ENCODE data around the gene HCN2.
"Not testable (repeated sequence)": the region's sequence is repeated elsewhere in the genome, so short reads cannot be mapped to it uniquely, and the experiment has no call there.

HCN2 gene

DNA sequence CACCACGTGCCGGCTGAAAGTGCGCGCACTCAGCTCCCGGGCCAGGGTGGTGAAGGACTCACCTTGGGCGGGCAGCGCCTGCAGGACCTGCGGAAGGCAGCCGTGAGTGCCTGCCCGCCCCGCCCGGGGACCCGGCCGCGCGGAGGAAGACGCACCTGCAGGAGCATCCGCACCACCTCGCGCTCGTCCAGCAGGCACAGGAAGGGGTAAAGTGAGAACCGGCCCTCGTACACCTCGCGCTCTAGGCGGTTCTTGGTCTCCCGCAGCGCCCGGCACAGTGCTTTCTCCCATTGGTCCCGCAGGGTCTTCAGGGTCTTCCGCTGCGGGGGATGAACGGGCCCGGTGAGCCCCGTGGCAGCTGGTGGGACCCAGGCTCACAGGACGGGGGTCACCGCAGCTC, 33.0 kb downstream of the HCN2 start:
- DNase-seq: no peak

DNA sequence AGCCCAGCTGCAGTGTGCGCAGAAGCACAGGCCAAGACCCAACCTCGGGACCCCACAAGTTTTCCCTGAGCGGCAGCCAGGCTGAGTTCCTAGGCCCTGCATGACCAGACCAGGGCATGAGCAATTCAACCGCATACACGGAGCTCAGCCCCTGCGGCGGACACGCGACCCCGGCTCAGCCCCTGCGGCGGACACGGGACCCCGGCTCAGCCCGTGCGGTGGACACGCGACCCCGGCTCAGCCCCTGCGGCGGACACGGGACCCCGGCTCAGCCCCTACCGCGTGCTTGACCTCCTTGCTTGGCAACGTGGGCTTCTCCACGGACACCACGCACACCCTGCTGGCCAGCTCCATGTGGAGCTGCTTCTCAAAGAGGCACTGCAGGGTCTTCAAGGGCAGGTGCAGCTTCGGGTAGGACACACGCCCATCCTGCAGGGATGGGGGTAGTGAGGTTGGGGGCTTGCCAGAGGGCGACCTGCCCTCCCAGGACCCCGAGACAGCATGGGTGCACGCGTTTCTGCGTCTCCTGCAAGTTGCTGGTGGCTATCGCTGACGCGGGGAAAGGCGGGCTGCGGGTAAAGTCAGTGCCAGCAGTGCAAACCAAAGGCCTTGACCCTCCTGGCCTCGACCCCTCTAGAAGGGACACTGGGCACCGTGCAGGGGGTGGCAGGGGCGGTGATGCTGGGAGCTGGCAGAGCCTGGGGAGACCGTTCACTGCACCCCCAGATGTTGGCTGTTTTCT, 33.7 kb downstream of the HCN2 start:
- no peak for DNase-seq

DNA sequence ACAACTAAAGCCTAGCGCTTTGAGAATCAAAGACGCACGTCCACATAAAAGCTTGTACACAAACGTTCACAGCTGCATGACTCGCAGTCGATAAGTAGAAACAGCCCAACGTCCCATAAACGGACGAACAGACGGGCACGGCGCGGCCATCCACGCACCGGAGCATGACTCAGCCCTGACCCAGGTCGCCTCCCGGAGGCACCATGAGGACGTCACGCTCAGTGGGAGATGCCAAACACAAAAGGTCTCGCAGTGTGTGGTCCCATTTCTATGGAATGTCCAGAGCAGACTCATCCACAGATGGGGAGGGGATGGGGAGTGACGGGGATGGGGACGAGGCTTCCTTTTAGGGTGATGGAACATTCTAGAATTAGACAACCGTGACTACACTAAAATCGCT, 34.3 kb downstream of the HCN2 start:
- DNase-seq: no peak

DNA sequence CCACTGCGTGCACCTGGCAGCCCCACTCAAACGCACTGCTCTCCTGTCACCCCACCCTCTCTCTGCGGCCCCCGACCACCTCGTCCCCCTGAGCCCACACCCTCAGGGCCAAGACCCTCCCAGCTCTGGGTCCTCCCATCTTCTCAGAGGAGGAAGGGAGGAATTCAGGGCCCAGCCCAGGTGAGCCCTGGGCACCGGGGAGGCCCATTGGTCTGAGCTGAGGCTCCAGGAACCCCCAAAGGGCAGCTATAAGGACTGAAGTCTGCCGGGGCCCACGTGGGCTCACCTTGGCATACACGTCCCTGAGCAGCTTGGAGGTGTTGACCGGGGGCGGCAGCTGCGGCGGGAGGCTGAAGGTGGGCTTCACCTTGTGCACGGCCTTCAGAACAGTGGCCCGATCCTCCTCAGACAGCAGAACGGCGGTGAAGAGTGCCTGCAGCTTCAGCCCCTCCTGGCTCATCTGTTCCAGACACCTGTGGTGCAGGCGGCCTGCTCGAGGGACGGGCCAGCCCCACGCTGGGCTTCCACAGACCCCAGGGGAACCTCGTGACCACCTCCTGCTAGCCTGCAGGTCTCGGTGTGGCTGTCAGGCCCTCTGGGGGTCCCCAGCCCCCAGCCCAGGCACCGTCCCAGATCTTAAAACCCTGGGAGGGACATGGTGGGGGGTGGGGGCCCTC, 34.9 kb downstream of the HCN2 start:
- no peak for DNase-seq

DNA sequence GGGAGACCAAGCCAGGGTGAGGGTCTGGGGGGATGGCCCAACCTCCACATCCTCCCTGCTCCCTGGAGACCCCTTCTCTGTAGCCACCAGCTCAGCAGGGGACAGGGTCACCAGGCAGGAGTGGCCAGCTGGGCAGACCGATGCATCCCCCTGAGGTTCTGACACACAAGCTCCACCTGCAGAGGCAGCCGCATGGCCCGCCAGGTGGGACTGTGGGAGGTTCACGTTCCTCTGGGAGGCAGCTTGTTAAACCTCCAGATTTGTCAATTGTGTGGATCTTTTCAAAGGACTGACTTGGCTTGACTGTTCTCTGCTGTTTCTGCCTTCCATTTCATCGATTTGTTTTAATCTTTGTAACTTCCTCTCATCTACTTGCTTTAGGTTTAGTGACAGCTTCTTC, 35.6 kb downstream of the HCN2 start:
- no peak for DNase-seq

DNA sequence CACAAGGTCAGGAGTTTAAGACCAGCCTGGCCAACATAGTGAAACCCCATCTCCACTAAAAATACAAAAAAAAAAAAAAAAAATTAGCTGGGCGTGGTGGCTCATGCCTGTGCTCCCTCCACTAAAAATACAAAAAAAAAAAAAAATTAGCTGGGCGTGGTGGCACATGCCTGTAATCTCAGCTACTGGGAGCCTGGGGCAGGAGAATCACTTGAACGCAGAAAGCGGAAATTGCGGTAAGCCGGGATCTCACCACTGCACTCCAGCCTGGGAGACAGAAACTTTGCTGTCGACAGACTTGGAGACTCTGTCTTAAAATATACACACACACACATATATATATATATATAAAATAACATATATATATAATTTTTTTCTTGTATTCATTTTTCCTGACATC, 36.9 kb downstream of the HCN2 start:
- DNase-seq: not testable (repeated sequence)

DNA sequence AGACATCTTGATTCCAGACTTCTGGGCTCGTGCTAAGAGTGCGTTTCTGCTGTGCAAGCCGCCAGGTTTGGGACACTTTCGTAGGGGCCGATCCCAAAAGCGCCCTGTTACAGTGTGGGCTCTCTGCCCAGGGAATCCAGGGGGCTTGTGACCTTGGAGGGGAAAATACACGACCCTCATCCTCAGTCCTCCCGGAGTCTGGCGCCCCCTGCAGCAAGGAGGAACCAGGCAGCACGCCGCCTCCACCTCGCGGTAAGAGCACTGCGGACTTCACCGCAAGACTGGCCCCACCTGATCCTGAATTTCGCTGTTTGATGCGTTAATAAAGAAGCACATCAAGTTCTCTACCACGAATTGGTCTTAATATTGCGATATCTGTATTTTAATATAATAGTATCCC, 38.5 kb downstream of the HCN2 start:
- DNase-seq: peak; percentile 33

DNA sequence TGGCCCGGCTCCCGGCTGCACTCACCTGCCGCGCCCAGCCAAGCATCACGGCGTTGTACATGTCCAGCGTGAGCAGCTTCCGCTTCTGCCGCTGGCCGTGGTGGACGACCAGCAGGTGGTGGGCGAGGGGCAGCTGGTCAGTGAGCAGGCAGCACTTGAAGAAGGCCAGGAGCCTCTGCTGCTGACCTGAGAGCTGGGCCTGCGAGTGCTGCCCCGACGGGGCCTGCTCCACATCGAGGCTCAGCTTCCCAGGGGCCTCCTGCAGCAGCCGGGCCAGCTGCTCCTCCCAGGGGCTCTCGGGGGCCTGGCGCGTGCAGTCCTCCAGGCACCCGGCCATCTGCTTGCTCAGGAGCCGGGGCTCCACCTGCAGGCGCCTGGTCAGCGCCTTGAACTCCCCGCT, 39.8 kb downstream of the HCN2 start:
- not testable (repeated sequence) for DNase-seq

DNA sequence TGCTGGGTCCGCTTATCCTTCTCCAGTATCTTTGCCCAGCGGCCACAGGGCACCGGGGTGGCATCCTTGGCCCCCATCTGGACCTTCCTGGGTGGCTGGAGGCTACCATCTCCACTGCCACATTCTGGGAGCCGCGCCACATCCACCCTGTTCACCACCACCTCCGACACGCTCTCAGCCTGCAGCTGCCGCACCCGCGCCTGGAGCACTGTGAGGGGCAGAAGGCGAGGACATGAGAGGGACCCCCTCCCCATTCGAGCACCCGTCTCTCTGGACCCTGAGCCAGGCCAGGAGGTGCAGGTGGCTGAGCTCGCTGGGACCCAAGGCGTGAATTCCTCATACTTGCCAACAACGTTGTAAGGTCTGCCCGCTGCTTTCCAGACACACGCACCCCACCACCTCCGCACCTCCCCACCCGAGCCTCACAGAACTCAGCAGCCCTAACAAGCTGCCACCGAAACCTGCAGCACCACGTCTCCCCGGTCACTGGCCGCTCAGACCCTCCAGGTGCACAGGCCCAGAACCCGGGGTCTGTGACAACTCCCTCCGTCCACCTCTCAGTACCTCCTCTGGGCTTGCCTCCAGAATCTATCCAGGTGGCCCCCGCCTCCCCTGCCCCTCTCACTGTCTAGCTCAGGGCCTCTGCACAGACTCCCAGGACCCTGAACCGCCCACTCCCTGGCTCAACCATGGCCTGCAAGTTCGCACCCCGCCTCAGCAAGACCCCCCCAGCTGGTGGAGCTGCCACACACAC, 40.5 kb downstream of the HCN2 start:
- DNase-seq: no peak

DNA sequence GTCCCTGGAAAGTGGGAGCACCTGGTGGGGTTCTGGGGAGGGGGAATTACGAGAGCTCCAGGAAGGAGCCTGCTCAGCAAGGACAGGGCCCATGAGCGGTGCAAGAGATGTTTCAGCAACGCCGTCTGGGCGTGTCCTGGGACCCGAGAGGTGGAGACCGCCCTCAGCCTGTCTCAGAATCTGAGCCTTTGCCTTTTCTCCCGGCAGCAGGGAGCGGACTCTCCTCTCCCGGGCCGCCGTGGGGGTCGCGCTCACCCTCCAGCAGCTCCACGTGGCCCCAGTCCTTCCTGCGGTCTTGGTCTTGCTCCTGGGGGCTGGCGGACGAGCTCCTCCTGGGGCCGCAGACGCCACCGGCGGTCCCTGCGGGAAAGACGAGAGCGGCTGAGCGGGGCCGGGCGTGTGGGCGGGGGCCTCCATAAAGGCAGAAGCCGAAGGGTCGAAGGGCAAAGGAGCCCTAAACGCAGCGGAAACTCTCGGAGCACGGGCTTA, 42.9 kb downstream of the HCN2 start:
- peak; percentile 21 for DNase-seq

DNA sequence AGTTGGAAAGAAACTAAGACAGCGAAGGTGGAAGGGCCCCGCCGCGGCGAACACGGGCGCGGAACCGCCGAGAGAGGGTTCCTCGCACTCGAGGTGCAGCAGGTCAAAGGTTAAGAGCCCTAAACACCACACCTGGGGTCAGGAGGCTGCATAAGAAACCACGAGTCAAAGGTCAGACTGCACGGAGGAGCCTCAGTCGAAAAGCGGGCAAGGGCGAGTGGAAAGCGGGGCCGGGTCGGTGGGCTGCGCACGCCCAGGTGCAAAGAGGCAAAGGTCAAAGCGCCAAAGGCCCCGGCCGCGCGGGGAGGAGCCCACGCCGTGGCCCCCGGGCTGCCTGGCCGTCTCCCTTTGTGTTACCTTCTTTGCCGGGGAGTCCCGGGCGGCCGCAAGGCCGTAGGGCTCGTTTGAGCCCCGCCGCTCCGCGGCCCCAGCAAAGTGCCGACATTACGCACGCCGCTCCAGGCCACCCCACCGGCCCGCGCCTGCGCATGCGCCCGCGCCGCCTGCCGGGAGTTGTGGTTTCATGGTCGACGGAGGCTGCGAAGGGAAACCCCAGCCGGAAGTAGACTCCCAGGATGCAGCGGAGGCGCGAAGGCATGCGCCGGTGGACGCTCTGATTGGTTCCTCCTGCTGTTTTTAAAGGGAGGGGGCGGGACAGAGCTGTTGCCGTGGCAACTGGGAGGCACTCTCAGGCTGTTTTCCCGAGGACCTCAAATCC, 43.5 kb downstream of the HCN2 start, which contains the start of gene POLRMT:
TSS of gene POLRMT (minus strand) at position 470 of the 718 bp plus-strand sequence. CDS start at position 445, 25 bp downstream.
- DNase-seq: peak; percentile 98

DNA sequence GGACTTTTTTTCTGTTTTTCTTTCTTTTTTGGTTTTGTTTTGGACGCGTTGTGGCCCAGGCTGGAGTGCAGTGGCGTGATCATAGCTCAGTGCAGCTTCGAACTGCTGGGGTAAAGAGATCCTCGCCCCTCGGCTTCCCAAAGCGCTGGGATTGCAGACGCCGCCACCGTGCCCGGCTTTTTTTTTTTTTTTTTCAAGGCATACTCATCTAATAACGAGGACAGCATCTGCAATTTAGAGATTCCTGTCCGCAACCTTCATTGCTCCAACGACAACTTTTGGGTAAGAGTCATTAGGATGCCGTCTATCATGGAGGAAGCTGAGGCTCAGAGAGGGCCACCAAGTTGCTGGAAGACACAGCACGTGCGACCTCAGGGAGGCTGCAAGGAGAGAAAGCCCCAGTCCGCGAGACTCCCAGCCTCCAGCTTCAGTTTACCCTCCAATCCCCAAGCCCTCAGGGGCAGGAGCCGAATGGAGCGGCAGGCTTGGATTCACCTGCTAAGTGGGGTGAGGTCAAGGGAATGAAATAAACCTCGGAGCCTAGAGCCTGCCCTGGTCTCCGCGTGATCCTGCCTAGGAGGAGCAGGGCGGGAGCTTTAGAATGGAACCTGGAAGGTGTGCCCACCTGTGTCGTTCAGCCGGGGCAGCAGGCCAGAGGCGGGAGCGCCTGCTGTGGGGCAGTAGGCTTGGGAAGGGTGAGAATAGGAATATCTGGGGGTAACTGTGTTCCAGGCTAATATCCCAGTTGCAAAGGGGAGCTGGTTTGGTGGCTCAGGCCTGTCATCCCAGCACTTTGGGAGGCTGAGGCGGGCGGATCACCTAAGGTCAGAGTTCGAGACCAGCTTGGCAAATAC, 44.3 kb downstream of the HCN2 start:
- DNase-seq: no peak

DNA sequence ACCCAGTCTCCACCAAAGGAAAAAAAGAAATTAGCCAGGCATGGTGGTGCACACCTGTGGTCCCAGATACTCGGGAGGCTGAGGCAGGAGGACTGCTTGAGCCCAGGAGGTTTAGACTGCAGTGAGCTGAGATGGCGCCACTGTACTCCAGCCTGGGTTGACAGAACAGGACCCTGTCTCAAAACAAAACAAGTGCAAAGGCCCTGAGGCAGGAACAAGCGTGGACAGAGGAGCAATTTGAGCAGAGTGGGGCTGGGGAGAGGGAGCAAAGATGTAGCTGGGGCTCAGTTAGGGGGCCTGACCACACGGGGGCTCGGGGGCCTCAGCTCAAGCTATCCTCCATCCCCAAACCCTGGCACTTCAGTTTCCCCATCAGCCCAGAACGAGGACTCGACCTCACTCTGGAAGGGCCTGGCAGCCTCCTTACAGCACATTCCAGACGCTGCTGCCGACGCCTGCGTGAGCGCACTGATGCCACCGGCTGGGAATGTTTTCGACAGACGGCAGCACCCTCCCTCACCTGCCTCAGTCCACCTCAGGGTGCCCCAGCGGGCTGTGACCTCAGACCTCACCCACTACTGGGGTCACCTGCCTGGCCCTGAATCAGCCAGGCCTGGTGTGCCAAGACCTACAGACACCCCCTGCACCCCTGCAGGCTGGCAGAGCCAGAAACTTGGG, 45.4 kb downstream of the HCN2 start:
- DNase-seq: no peak

DNA sequence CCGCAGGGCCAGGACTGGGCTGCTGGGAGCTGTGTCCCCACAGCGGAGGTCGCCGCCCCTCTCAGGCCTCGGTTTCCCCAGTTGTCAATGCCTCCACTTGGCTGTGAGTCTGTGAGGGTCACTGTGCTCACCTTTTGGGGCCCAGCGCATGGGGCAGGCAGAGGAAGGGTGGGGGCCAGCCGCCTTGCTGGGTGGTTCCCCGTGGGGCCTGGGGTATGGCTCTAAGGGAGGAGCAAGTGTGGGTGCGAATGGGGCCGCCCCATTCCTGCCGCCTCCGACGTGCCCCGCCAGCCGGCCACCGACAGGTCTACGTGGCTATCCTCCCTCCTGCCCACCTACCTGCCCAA, 49.2 kb downstream of the HCN2 start:
- no peak for DNase-seq

DNA sequence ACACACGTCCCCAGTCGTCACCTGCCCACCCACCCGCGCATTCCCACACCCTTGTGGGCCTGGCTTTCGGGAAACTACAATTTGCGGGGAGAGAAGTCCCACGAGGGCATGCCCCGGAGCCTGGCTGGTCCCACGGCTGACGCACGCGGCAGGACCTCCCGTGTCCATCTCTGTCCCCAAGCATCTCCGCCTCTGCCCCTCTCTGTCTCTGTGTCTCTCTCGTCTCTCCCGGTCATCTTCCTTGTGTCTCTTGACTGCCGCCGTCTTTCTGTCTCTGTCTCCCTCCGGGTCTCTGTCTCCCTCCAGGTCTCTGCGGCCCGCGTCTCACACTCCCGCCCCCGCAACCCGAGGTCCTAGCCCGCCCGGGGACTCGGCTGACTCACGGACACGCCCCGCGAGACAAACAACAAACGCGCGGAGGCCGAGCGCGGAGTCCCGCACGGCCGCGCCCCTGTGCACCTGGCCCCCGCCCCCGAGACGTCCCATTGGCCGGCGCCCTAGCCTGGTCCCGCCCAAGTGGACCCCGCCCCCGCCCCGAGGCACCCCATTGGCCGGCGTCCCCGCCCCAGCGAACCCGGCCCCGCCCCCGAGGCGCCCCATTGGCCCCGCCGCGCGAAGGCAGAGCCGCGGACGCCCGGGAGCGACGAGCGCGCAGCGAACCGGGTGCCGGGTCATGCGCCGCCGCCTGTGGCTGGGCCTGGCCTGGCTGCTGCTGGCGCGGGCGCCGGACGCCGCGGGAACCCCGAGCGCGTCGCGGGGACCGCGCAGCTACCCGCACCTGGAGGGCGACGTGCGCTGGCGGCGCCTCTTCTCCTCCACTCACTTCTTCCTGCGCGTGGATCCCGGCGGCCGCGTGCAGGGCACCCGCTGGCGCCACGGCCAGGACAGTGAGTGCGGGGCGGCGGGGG, 49.8 kb downstream of the HCN2 start, which contains the start of gene FGF22:
TSS of gene FGF22 (plus strand) at position 627 of the 908 bp plus-strand sequence. CDS start at position 674, 47 bp downstream.
- peak; percentile 99 for DNase-seq

DNA sequence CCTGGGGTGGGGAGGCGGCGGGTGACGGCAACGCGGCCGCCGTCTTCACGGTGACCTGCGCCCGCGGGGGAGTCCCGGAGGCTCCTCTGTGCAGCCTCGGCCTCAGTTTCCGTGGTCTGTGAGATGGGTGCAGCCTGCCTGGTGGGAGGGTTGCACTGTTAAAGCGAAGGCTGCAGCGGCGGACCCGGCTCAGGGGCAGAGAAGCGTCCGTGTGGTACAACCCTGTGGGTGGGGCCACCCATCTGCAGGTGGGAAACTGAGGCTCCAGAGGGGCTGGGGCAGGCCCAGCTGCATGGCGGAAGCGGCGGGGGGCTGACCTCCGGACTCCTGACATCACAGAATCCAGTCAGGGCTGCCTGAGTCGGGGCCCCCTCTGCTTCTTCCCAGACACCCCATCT, 50.5 kb downstream of the HCN2 start:
- DNase-seq: no peak

DNA sequence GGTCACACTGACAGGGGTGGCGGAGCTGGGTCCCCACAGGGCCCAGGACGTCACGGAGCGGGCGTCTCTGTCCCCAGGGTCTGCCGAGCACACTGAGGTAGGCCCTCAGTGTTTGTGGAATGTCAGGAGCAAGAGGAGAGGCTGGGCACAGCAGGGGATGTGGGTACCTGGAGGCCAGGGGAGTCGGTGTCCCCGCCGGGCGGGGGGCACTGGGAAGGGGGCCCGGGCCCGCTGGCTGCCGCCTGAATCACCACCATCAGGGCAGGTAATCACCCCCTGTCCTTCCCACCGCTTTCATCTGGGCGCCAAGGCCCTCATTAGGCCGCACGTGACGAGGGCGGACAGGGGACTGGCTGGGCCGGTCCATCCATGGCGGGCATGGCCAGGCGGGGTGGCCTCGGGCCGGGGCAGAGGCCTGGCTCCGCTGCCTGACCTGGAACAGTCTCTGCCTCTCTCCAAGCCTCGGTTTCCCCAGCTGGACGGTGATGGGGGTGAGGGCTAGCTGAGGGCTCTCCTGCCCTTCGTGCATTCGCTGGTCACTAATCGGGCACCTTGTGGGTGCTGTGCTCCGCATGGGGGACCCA, 51.0 kb downstream of the HCN2 start:
- DNase-seq: no peak

DNA sequence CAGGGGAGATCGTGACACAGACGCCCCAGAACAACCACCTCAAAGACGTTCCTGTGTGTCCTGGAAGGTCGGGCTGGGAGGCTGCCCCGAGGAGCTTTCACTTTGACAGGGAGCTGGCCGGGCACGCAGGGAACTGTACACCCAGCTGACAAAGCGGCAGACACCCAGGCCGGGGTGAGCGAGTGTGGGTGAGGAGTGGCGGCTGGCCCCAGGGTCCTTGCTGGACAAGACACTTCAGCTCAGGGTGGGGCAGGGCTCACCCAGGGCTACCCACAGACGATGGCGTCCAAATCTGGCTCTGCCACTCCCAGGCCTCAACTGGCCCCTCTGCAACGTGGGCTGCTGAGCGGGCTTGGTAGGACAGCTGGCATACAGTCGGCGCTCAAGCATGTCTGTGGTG, 52.0 kb downstream of the HCN2 start:
- no peak for DNase-seq
